ENCODE data around the gene IL17D.

DNA sequence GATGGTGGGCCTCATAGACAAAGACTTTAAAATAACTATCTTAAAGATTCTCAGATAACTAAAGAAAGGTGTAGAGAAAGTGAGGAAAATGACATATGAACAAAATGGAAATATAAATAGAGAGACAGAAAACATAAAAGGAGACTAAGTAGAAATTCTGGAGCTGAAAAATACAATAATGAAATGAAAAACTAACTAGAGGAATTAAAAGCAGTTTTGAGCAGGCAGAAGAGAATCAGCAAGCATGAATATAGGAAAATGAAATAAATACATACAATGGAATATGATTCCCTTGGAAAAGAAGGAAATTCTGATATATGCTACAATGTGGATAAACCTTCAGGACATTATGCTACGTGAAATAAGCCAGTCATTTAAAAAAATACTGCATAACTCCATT, 66.3 kb downstream of the IL17D start:
- TF ChIP-seq, protein P1, sequence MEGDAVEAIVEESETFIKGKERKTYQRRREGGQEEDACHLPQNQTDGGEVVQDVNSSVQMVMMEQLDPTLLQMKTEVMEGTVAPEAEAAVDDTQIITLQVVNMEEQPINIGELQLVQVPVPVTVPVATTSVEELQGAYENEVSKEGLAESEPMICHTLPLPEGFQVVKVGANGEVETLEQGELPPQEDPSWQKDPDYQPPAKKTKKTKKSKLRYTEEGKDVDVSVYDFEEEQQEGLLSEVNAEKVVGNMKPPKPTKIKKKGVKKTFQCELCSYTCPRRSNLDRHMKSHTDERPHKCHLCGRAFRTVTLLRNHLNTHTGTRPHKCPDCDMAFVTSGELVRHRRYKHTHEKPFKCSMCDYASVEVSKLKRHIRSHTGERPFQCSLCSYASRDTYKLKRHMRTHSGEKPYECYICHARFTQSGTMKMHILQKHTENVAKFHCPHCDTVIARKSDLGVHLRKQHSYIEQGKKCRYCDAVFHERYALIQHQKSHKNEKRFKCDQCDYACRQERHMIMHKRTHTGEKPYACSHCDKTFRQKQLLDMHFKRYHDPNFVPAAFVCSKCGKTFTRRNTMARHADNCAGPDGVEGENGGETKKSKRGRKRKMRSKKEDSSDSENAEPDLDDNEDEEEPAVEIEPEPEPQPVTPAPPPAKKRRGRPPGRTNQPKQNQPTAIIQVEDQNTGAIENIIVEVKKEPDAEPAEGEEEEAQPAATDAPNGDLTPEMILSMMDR (IDR thresholded peaks at IDR 0.05), result no peak
- no peak for TF ChIP-seq POLR2A (IDR thresholded peaks at IDR 0.05)

Data from adrenal gland (tissue), 5 donors.